ENCODE measurements around the gene DNAJC1. TPM values are rescaled to one million over a fixed set of nuclear protein-coding genes. Genes with fewer than 3 reads are reported as not detected.
"Not testable (repeated sequence)": the region's sequence is repeated elsewhere in the genome, so short reads cannot be mapped to it uniquely, and the experiment has no call there.

The DNAJC1 gene
- total RNA-seq, 2 donors from 2014 or later: 28.9 to 56.9 TPM

- no peak overlapping the region for H3K27ac ChIP-seq
- no peaks in the 10 kb centered on the region for H3K36me3 ChIP-seq
- H3K9me3 ChIP-seq: peaks cover 0 to 6% of the 10 kb centered on the region in 2 donors
- H3K27me3 ChIP-seq: no peaks in the 10 kb centered on the region
- no peak for DNase-seq (ENCODE audit: low spot score)
- H3K4me1 ChIP-seq: no peaks in the 10 kb centered on the region
- H3K4me3 ChIP-seq: no peak overlapping the region
- TF ChIP-seq CTCF (IDR thresholded peaks at IDR 0.05): no peak
These were observed 182.6 kb downstream of the DNAJC1 start for GRCh38 chr10:21820952-21821351.

GRCh38 chr10:21818416-21818815, 185.1 kb downstream of the DNAJC1 start:
- not testable (repeated sequence) for H3K9me3 ChIP-seq; DNase-seq (ENCODE audit: low spot score); H3K4me3 ChIP-seq; H3K36me3 ChIP-seq; H3K27me3 ChIP-seq; H3K4me1 ChIP-seq; H3K27ac ChIP-seq

- Histone ChIP-seq H3K9me3 (no peaks in the 10 kb centered on the region), H3K36me3 (no peaks in the 10 kb centered on the region), H3K4me1 (no peaks in the 10 kb centered on the region), H3K27ac (no peak overlapping the region), H3K27me3 (no peaks in the 10 kb centered on the region), H3K4me3 (no peak overlapping the region)
- TF ChIP-seq CTCF (IDR thresholded peaks at IDR 0.05): no peak
- DNase-seq (ENCODE audit: low spot score): no peak
These were observed 188.7 kb downstream of the DNAJC1 start for GRCh38 chr10:21814866-21815265.

GRCh38 chr10:21813946-21814345, 189.6 kb downstream of the DNAJC1 start:
- no peak for TF ChIP-seq CTCF (IDR thresholded peaks at IDR 0.05)
- Histone ChIP-seq H3K27ac (no peak overlapping the region), H3K27me3 (no peaks in the 10 kb centered on the region), H3K4me3 (no peak overlapping the region), H3K36me3 (no peaks in the 10 kb centered on the region), H3K9me3 (no peaks in the 10 kb centered on the region), H3K4me1 (no peaks in the 10 kb centered on the region)
- DNase-seq (ENCODE audit: low spot score): no peak

- no peak for TF ChIP-seq CTCF (IDR thresholded peaks at IDR 0.05)
- no peaks in the 10 kb centered on the region for H3K36me3 ChIP-seq
- no peaks in the 10 kb centered on the region for H3K9me3 ChIP-seq
- H3K27ac ChIP-seq: no peak overlapping the region
- no peak overlapping the region for H3K4me3 ChIP-seq
- no peaks in the 10 kb centered on the region for H3K4me1 ChIP-seq
- no peak for DNase-seq (ENCODE audit: low spot score)
- no peaks in the 10 kb centered on the region for H3K27me3 ChIP-seq
These were observed 192.3 kb downstream of the DNAJC1 start for GRCh38 chr10:21811245-21811585.

- Histone ChIP-seq H3K9me3 (no peaks in the 10 kb centered on the region), H3K27ac (no peak overlapping the region), H3K4me3 (no peak overlapping the region), H3K36me3 (no peaks in the 10 kb centered on the region), H3K27me3 (no peaks in the 10 kb centered on the region), H3K4me1 (no peaks in the 10 kb centered on the region)
- no peak for DNase-seq (ENCODE audit: low spot score)
- TF ChIP-seq CTCF (IDR thresholded peaks at IDR 0.05): no peak
These were observed 192.8 kb downstream of the DNAJC1 start for GRCh38 chr10:21810582-21811244.

Data from right atrium auricular region (tissue), 2 donors.